GM18519 (cell line): ENCODE measurements around the gene EYA2.

Experiments
- ATAC-seq: cut with Tn5 transposase; IDR thresholded peaks from one replicate; pipeline ENCODE4 v1.9.1; 2021; ENCODE audit warnings: mild to moderate bottlenecking, moderate library complexity; ENCODE audit not compliant: unreplicated experiment, low FRiP score

The EYA2 gene

DNA sequence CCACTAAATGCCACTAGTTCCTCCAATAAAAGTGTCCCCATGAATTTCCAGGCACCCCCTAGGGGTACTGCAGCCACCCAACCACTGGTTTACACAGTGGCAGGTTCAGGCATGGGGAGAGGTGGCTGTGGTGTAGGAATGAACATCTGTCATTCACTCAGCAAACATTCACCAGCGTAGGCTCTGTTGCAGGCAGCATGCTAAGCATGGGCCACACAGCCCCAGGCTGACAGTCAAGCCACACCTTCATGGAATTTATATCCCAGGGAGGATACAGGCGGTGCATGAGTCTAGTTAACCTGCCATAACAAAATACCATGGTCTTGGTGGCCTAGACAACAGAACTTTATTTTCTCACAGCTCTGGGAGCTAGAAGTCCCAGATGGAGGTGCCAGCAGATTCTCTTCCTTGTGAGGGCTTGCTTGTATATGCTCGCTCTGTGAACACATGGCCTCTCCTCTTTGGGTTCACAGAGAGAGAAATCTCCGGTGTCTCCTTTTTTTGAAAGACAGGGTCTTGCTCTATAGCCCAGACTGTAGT lies 135.7 kb downstream of the EYA2 start:
- ATAC-seq = no peak

DNA sequence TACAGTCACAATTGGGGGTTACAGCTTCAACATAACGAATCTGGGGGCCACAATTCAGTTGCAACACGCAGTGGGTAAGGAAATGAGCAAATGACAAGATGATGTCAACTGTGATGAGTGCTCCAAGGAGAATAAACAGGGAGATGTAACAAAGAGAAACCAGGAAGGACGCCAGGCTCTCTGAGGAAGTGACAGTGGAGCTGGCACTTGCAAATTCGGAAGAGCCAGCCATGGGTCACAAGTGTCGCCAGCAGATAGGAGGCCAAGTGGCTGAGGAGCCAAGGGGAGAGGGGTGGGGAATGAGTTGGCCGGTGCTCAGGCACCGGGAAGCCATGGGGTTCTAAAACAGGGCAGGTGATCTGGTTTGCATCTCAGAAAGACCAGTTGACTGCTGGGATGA lies 136.4 kb downstream of the EYA2 start:
- ATAC-seq = no peak

DNA sequence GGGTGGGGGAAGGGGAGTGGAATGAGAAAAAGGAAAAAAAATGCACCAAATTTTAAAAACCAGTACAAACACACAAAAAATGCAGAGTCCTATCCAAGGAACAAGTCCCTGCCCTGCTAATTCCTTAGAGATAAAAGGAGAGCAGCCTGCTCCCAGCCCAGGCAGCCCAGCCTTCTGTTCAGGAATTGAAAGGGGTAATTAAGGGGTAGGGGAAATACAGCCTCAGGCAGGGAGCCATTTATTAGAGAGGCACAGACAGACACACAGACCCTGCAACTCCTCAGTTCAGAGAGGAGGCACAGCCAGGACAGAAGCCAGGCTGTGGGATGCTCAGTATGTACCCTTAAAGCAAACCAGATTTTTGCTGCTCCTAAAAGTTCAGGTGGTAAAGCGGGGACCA lies 137.2 kb downstream of the EYA2 start:
- no peak for ATAC-seq

DNA sequence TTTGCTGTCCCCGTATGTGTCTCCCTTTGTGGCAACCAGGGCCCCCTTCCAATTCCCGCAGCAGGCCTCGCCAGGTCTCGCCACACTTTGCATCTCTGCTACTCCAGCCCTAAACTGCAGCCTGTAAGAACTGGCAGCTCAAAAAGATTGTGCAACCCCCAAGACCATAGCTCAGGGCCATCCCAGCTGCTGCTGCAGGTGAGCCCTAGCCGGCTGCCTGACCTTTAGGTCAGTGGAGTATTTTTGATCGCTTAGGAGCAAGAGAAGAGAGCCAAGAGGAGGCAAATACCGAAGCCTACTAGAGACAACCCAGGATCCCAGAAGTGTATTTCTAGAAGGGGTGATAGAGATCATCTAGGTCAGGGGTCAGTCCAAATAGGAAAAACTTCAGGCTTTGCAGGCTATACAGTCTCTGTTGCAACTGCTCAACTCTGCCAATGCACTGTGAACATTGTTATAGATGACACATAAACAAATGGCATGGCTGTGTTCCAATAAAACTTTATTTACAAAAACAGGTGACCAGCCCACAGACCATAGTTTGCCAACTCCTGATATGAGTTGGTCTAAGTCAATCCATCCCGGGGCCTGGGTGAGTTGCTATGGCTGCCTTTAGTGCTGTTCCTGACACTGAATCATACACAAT lies 138.4 kb downstream of the EYA2 start:
- ATAC-seq = no peak

DNA sequence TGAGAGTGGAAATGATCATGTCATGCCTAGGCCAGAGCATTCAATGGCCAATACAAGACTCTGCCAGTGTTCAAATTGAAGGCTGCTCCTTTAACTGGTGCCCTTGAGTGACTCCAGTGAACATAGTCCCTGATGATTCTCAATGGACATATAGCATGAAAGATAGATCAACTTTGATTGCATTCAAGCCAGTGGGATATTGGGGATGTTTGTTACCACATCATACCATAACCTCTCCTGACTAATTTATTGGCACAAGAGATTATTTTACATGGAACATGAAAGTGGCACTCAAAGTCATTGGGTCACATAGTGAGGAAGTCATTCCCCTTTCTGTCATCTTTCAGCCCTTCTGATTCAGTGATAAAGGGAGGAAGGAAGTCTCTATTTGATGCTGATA lies 139.0 kb downstream of the EYA2 start:
- no peak for ATAC-seq

DNA sequence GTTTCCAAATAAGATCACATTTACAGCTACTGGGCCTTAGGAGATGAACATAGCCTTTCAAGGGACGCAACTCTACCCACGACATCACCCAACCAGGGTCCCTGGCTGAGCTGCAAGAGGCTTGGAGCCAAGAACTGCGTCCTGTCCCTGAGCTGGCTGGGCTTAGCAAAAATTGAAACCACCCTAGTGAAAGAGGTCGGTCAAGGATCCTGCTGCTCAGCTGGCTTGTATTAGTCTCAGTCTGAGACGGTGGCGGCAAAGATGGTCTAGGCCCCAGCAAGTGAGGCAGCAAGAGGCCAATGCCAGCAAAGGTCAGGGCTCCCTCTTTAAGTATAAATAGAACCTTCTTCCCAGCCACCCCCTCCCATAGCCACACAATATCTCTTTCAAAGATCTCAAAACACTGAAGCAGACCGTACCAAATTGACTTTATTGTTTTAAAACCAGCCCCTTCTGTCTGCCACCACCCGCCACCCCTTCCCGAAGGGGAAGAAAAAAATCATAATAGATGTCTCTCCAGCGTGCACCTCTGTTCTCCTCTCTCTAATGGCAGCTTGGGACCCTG lies 140.5 kb downstream of the EYA2 start:
- no peak for ATAC-seq

DNA sequence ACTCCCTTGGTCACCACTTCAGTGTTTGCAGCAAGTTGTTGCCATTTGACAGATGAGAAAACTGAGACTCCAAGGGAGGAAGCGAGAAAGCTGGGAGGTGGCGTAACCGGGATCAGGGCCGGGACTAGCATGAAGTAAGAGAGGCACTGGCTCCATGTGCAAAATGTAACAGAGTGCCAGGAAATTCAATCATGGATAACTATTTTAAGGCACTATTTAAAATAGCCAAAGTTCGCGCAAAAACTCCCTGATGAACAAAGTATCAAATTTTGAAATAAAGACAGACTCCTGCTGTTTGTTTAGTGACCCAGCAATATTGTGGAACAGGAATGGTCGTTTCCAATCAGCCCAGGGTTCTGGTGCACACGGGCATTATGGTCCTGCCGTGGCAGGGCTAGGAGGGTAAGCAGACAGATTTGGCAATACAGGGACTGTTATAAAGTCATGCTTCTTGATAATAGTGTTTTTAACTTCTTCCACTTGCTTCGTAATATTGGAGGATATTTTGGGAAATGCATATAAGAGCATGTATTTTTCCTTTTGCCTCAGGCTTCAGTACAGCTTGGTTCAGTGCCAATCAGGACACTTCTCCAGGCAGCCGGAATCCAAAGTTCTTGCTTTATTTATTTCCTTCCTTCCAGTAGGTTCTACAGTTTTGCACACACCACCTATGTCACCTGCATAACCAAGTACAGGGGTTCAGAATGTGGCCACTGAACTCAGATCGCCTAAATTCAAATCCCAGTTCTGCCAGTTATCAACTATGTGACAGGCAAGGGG lies 141.6 kb downstream of the EYA2 start:
- no peak for ATAC-seq

DNA sequence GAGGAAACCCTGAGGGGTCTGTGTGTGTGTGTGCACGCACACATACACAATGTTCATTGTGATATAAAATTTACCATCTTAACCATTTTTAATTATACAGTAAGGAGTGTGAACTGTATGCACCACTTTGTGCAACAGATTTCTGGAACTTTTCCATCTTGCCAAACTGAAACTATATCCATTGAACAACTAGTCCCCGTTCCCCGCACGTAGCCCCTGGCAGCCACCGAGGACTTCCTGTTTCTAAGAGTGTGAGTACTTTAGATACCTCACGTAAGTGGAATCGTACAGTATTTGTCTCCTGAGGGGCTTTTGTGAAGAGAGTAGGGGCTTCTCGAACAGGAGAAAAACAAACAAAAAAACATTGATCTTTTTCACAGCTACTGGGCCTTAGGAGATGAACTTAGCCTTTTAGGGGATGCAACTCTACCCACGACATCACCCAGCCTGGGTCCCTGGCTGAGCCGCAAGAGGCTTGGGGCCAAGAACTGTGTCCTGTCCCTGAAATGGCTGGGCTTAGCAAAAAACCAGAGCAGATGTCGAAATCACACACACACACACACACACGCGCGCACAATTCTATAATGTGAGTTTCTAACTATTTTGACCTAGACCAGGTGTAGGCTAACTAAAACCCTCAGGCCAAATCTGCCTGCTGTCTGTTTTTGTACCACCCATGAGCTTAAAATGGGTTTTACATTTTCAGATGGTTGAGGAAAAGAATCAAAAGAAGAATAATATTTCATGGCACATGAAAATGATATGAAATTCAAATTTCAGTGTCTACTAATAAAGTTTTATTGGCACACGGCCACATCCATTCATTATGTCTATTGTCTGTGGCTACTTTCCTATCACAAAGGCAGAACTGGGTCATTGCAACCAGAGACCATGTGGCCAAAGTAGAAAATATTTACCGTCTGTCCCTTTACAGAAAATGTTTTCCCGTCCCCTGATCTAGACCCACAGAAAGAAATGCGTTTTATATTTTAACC lies 144.2 kb downstream of the EYA2 start:
- no peak for ATAC-seq

DNA sequence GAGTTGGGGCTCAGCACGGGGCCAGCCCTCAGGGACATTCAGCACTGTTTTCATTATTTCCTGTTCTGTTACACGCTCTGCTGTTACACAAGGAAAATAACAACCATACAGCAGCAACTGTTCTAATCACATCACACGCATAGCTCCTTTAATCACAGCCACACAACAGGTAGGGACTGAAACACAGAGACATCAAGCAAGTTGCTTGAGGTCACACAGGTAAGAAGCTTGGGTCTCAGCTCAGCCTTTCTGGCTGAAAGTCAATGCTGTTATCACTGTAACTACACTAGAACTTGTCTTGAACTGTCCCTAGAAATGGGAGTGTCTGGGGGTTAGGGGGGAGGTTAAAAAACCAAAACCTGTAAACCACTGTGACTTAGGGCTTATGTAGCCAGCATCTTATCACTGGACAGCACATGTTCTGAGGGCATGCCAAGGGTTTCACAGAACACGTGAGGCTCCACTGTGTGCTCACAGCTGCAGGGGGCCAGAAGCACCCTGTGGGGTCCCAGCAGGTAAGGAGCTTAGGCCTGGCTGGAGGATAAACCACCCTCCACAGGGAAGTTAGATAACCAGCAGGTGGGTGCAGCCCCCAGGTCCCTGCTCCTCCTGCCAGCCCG lies 146.0 kb downstream of the EYA2 start:
- no peak for ATAC-seq

DNA sequence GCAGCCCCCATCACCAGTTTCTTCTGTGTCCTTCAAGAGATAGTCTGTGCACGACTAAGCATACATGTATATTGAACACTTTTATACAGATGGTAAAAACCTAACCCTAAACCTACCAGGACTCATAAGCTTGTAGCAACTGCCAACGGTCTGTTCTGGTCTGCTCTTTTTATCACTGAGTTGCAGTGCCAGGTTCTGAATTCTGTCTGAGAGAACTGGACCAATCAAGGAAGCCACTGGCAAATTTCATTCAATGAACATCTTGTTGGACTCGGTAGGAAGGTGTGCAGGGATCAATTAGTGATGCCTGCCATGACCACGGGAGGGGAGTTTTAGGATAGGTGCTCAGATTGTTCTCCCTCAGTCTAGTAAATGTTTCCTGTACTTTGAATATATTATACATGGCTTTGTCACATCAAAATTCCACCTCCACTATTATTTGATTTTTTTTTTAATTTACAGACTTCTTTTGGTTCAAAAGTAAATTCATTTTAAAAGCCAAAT lies 146.8 kb downstream of the EYA2 start:
- ATAC-seq = no peak

DNA sequence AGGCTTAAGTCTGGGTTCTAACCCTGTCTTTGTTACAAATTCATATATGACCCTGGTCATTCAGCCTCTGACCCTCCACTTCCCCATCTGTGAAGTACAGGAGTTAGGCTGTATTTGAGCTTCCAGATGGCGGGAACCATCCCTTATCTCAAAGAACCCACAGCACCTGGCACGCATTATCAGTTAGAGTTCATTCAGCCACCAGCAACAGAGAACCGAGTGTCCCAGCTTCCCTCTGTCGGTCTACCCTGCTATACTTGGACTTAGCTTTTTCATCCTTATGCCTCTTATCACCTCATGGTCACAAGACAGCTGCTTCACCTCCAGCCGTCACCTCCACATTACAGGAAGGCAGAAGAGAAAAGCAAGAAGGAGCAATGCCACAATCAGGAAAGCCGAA lies 147.8 kb downstream of the EYA2 start:
- ATAC-seq = no peak

DNA sequence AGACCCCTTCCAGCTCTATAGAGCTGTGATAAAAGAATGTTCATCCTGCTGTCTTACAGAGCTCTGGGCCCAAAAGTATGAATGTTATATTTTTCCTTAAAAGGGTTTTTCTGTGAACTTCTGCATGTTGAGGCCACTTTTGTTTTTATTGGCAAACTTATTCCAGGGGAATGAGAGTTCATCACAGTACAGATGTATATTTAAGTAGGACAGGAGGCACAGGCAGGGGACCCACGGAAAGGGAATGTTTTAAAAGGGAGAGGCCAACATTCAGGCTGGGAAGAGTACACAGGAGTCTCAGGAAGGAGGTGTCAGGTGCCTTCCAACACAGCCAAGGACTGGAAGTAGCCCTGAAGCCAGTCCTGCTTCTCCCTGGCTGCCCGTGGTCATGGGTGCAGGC lies 148.4 kb downstream of the EYA2 start:
- no peak for ATAC-seq

DNA sequence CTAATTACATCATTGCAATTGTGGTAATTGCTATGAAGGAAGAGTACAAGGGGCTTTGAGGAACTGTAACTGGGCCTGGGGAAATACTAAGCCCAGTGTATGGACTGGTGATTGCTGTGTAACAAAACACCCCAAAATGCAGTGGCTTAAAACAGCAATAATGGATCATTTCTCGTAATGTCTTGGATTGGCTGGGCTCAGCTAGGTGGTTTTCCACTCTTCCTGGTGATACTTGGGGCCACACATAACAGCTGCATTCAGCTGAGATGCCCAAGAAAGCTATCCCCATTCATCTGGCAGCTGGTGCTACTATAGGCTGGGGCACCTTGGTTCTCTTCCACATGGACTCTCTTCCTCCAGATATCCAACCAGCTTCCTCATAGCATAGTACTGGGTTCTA lies 150.3 kb downstream of the EYA2 start:
- ATAC-seq = no peak

DNA sequence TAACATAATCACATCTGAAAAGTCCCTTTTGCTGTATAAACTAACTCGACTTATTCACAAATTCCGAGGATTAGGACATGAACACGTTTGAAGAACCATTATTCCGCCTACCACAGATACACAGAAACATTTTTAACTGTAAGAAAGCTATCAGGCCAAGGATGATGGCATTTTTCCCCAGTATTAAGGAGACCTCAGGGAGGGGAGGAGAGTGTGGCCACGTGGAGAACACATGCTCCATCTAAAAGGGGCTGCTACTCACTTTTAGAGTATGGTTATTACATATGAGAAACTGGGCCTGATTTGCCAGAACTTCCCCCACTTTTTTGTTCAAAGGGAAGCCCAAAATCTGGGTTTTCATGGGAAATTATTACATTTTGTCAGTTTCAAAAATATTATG lies 153.4 kb downstream of the EYA2 start:
- ATAC-seq = no peak

DNA sequence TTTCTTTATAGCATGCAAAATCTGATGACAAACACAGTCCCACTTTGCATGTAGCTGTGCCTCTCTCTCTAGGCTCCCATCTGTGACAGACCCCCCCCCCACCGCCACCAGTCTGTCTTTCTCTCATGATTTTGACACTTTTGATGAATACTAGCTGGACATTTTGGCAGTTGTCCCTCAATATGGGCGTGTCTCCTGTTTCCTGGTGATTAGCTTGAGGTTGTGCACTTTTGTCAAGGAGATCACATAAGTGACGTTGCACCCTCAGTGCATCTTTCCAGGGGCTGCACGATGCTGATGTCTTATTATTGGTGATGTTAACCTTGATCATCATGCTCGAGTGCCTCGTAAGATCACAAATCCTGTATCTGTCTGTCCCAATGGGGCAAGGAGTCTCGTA lies 155.1 kb downstream of the EYA2 start:
- ATAC-seq = no peak

DNA sequence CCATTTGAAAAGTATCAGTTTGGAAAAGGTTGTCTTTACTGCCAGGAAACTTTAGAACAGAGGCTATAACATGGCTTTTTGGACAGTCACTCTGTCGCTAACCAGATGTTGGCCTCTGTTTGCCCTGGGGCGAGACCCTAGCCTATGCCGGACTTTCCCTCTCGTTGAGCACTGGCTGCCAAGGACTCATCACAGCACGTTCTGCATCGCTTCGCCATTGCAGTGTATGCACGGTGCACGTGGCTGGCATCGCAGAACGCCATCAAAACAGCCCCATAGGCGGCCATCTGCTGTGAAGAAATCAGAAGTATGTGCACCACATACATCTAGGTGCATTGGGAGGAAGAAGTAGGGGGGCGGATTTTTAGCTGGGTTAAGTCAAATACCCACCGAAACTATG lies 156.4 kb downstream of the EYA2 start:
- no peak for ATAC-seq

DNA sequence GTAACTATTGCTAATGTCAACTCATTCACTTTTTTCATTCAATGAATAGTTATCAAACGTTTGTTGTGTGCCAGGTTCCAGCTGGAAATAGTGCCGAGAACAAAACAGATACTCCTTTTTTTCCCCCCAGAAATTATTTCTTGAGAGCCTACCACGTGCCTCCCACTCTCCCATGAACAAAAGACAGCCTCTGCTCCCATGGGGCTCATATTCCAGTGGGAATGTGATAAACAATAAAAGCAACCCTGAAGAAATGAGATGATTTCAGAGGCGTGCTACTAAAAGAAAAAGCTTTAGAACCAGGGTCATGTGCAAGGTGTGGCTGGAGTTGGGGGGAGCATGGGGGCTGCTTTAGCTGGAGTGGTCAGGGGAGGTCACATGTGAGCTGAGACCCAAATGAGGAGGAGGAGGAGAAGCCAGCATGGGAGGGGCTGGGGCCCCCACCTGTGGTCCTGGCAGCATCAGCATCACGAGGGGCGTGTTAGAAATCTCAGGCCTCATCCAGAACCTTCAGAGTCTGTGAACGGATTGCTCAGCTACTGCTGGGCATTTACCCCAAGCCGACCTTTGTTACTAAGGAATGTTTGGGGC lies 157.4 kb downstream of the EYA2 start:
- no peak for ATAC-seq

DNA sequence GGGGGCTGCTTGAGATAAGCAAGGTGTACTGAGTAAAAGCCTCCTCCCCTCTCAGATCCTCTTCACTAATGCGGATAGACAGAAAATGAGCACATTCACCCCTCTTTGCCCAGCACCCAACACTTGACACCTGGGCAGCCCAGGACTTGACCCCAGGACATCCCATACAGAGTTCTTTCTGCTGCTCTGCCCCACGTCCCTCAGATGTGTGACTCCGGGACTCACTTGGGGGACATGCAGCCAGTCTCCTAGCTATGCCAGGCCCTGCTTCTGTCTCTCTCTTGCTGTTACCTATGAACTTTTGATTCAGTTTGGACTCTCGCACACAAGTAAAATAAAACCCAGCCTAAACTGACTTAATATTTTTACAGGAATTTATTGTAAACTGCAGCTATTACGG lies 159.9 kb downstream of the EYA2 start:
- ATAC-seq = no peak

DNA sequence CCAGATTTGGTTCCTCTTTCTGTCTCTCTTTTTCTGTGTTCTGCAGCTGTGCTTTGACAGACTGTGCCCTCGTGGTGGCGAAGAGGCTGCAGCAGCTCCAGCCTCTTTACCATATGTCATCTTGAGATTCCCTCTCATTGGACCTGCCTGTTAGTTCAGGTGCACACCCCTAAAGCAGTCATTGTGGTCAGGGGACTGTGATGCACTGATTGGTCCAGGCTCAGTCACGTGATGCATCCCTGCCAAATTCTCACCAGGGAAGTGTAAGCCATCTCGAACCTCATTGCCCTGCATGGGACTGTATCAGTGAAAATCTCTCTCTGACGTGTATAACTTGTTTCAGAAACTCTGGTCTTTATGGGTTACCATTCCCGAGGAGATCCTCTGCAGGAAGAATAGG lies 160.3 kb downstream of the EYA2 start:
- no peak for ATAC-seq
